Activated CD8-positive, alpha-beta memory T cell treated with anti-CD3 and anti-CD28 coated beads, Interleukin-2, amount 50 U/mL, for 4 hours (primary cell): ENCODE results near the gene ELAVL1.

Experiments used
- DNase-seq: peaks from one replicate; pipeline ENCODE4 v3.0.0-alpha.2; 2020

ELAVL1 gene

GRCh38 chr19:8020681-8021080 lies 15.2 kb upstream of the ELAVL1 start:
- no peak for DNase-seq

DNA sequence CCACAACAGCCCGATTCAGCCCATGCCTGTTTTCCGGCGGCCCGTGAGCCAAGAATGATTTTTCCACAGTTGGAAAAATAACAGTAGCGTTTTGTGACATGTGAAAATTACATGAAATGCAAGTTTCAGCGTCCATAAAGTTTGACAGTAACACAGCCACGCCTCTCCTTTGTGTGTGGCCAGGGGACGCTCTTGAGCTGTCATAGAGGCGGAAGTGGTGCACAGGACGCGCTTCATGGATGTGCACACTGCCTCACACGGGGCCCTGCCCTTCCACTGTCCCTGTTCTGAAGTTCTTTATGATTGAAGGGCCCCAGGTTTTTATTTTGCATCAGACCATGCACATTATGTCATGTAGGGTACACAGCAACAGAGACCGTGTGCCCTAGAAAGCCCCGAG lies 12.4 kb upstream of the ELAVL1 start:
- DNase-seq, result no peak

DNA sequence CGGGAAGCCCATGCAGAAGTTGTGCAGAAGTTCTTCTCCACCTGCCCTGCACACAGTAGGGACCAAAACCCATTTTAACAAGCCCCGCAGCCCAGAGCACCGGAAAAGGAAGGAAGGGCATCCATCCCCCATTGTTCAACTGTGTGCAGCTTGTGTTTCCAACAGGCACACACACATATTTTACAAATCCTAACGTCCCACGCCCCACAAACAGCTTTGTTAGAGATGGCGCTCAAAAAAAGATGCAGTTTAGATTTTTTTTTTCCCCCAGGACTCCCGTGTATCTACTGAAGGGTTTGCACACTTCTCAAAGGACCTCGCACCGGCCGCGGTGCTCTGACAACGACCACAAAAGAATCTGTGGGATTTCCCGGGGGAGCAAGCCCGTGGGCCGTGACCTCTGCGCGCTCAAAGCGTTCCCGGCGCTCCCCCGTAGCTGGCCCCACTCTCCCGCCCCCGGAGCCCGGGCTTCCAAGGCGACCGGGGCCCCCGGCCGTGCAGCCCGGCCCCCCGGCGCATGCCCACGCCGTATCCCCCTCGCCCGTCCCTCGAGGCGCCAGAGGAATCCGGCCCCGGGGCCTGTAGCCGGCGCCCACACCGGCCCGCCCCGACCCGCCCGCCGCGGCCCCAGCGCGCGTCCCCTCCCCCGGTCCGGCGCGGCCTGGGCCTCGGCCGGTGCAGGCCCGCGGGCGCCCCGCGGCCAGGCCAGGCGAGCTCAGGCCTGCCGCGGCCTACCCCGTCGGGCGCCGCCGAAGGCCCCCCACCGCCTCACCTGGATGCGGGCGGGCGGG lies 523 bp downstream of the ELAVL1 start:
- DNase-seq, result no peak

- DNase-seq, result no peak
These were observed 1.4 kb downstream of the ELAVL1 start for GRCh38 chr19:8004001-8004400.

GRCh38 chr19:8001995-8002849 lies 3.2 kb downstream of the ELAVL1 start:
- peak; percentile 70 for DNase-seq

GRCh38 chr19:8001651-8001994 lies 3.8 kb downstream of the ELAVL1 start:
- no peak for DNase-seq

DNA sequence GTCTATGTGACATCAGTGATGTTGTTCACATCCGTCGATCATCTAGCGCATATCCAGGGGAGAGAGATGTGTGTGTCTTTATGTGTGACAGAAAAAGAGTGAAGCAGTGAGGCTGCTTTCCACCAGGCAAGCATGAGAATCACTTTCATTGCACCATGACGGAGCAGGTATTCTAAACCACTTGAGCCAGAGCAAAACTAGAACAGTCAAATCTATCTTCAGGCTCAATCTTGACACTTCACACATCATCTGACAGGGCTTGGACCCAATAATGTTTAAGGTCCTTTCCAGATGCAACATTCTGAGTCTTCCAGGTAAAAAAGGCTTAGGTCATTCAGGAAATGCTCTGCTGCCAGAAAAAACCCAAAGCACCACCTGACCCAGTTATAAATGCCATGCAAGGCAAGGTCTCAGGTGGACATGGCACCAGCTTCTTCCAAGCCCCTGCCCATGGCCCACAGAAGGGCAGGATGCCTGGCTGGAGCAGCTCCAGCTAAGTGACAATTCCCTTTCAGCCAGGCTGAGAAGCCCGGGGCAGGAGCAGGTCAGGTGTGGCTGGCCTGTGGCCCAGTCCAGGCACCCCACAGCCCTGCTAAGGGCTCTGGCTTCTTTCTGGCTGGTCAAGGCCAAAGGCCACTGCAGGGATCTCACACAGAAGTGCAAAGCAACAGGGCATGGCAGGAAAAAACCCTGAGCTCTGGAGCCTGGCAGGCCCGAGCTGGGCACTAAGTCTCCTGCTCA lies 5.0 kb downstream of the ELAVL1 start:
- no peak for DNase-seq

DNA sequence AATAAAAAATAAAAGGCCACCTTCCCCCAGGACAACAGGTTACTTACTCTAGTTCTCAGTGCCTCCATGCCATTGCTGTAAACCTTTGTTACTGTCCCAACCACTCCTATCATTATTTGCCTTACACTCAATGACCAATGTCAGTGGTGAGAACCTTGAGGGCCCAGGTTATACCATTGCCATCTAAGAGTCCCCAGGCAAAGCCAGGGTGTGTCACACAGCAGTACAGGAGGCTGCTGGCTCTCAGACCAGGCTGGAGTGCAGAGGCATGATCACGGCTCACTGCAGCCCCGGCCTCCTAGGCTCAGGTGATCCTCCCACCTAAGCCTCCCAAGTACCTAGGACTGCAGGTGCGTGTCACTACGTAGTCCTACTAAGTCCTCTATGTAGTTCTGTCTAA lies 6.1 kb downstream of the ELAVL1 start:
- DNase-seq, result no peak

GRCh38 chr19:7997809-7998480 lies 7.5 kb downstream of the ELAVL1 start:
- DNase-seq, result no peak

GRCh38 chr19:7996883-7997282 lies 8.6 kb downstream of the ELAVL1 start:
- DNase-seq, result no peak

- no peak for DNase-seq
These were observed 9.7 kb downstream of the ELAVL1 start for GRCh38 chr19:7995810-7996158.

DNA sequence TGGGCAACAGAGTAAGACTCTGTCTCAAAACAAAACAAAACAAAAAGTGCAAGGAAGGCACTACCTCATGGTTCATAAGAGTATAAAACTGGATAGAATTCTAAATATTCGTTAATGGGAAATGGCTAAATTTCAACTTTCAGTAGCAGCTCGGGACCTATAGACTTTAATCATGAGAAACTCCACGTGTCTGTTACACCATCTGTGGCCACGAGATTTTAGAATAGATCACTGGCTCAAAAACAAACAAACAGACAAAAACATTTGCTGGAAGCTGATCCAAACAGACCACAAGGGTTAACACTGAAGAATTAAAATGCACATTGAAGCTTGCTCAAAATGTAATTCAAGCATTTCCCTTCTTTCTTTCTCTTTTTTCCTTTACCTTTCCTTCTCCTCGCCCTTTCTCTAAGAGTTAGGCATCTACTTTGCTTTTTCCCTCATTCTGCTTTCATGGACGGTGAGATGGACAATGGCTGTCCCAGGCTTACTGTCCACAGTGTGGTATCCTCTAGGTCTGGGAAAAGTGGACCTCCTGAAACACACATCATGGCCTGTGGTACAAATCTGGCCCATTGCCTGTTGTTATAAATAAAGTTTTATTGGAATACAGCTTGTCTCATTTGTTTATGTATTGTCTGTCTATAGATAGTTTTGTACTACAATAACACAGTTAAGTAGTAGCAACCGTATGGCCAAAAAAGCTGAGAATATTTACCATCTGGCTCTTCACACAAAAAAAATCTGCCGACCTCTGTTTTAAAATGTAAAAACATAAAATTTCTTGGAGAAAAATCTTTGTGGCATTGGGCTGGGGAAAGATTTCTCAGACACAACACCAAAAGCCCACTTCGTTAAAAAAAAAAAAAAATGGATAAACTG lies 10.3 kb downstream of the ELAVL1 start:
- no peak for DNase-seq

GRCh38 chr19:7994114-7994513 lies 11.3 kb downstream of the ELAVL1 start:
- no peak for DNase-seq

- DNase-seq, result no peak
These were observed 11.9 kb downstream of the ELAVL1 start for GRCh38 chr19:7993560-7993959.

DNA sequence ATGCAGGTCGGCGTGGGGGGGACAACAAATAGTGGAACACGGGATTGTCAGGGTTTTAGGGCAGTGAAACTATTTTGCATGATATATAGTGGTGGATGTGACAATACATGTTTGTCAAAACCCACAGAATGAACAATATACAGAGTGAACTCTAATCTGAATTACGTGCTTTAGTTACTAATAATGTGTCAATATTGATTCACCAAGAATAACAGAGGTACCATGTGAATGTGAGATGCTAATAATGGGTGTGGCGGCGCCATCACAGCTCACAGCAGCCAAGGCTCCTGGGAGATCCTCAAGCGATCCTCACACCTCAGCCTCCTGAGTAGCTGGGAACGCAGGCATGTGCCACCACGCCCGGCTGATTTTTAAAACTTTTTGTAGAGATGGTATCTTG lies 12.9 kb downstream of the ELAVL1 start:
- DNase-seq, result no peak

GRCh38 chr19:7989071-7989575 lies 16.3 kb downstream of the ELAVL1 start:
- no peak for DNase-seq

GRCh38 chr19:7988307-7988706 lies 17.1 kb downstream of the ELAVL1 start:
- DNase-seq, result no peak

- no peak for DNase-seq
These were observed 18.2 kb downstream of the ELAVL1 start for GRCh38 chr19:7987114-7987768.

DNA sequence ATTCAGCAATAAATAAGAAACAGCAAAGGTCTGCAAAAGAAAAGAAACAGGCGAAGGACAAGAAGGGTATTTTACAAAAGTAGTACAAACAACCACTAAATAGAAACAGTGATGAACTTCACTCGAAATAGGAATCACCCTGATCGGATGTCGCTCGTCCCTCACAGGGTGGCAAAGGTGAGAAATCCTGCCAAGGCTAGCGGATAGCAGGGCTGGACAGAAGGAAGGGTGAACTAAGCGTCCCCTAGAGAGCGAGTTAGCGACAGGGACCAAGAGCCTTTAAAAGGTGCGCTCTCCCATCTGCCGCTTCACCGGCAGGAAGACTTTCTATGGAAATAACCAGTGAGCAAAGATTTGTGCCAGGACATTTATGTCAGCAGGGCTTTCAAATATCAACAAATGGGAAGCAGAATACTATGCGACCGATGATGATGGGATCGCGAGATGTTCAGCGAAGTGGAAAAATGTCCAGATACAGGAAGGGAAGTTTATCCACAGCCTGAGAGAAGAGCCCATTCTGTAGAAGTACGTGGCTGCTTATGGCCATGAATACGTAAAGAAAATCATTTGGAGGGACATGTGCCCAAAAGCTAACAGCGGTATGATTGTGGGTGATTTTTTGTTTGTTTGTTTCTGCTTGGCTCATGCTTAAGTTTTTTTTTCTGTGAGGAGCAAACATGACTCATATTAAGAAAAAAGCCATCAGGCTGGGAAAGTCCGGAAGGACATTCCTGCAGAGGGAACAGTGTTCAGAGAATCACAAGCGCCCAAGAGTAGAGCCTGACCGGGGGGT lies 18.9 kb downstream of the ELAVL1 start:
- DNase-seq, result no peak

DNA sequence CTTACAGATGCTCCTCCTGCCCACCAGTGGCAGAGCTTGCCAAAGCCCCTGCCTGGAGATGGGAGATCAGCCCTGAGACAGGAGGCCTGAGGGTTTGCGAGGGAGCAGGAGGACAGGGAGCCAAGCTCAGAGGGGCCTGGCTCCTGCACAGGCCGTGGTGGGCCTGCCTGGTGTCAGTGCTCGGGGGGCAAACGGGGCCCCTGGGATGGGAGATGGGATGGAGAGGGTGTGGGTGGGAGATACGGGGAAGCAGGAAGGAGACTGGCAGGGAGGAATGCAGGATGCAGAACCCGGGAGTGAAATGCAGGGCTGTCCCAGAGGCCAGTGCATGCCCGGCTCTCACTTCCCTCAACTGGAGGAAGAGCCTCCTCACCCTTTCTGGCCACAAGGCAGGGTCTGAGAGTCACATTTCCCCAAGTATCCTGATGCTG lies 19.9 kb downstream of the ELAVL1 start:
- DNase-seq, result no peak
